GM20431 (cell line): ENCODE data around the gene INPP5E.

Experiments
- in situ Hi-C: fragments of 300-500 bp; cut with MseI, MboI; formaldehyde crosslinking; loops from one replicate; pipeline ENCODE4 v1.15.0; 2020; ENCODE audit warnings: low sequenced_read_pairs; ENCODE audit not compliant: unreplicated experiment

The INPP5E gene

GRCh38 chr9:136473354-136473721 lies 33.7 kb upstream of the INPP5E start:
- in situ Hi-C loops, result no loop called here

GRCh38 chr9:136472640-136473353 lies 33.2 kb upstream of the INPP5E start:
- in situ Hi-C loops, result no loop called here

GRCh38 chr9:136471802-136472487 lies 32.3 kb upstream of the INPP5E start:
- in situ Hi-C loops, result no loop called here

GRCh38 chr9:136470792-136471469 lies 31.3 kb upstream of the INPP5E start:
- in situ Hi-C loops, result no loop called here

GRCh38 chr9:136470356-136470755 lies 30.7 kb upstream of the INPP5E start:
- in situ Hi-C loops, result no loop called here

GRCh38 chr9:136467766-136468165 lies 28.1 kb upstream of the INPP5E start:
- in situ Hi-C loops, result no loop called here

- in situ Hi-C loops, result no loop called here
Observed at GRCh38 chr9:136466155-136466541, 26.5 kb upstream of the INPP5E start.

GRCh38 chr9:136465500-136466154 lies 26.0 kb upstream of the INPP5E start:
- in situ Hi-C loops, result no loop called here

GRCh38 chr9:136464241-136464640 lies 24.6 kb upstream of the INPP5E start:
- in situ Hi-C loops, result no loop called here

- in situ Hi-C loops, result no loop called here
Observed at GRCh38 chr9:136463578-136463977, 23.9 kb upstream of the INPP5E start.

- in situ Hi-C loops, result no loop called here
Observed at GRCh38 chr9:136462664-136463063, 23.0 kb upstream of the INPP5E start.

GRCh38 chr9:136460772-136461325 lies 21.2 kb upstream of the INPP5E start:
- in situ Hi-C loops, result no loop called here

- in situ Hi-C loops, result no loop called here
Observed at GRCh38 chr9:136459425-136459824, 19.8 kb upstream of the INPP5E start.

- in situ Hi-C loops, result no loop called here
Observed at GRCh38 chr9:136457326-136457725, 17.7 kb upstream of the INPP5E start.

GRCh38 chr9:136456258-136456657 lies 16.6 kb upstream of the INPP5E start:
- in situ Hi-C loops, result no loop called here

GRCh38 chr9:136455043-136456002 lies 15.7 kb upstream of the INPP5E start:
- in situ Hi-C loops, result no loop called here

- in situ Hi-C loops, result no loop called here
Observed at GRCh38 chr9:136454026-136454796, 14.6 kb upstream of the INPP5E start.

GRCh38 chr9:136453326-136453725 lies 13.7 kb upstream of the INPP5E start:
- in situ Hi-C loops, result no loop called here
